ENCODE results near the gene TMEM59L.

- TF ChIP-seq CTCF (IDR thresholded peaks at IDR 0.05), result no peak
- no peak for TF ChIP-seq POLR2A (IDR thresholded peaks at IDR 0.05)
Measured at GRCh38 chr19:18616023-18616422, 3.4 kb downstream of the TMEM59L start.

All from heart left ventricle (tissue), 13 donors.